GM12878 (cell line): ENCODE measurements around the gene ACTN3. TPM values are rescaled to one million over a fixed set of nuclear protein-coding genes. Genes with fewer than 3 reads are reported as not detected.

Experiments
- ATAC-seq: fragments of 200-7000 bp; cut with Tn5 transposase; 3 replicates; pipeline ENCODE4 v1.9.1; 2020; ENCODE audit warnings: mild to moderate bottlenecking, moderate library complexity
- BruUV-seq: library from RNA; stranded (reverse); fragments of 400-500 nt; replicated peaks from 2 replicates; lab custom pipeline; 2021; lab: Mats Ljungman, UMichigan
- CTCF ChIA-PET: fragments of 300-600 bp; sonication (Branson Sonifier 250); formaldehyde crosslinking; extraction: SDS; loops from one replicate; lab custom pipeline; 2021; ENCODE audit warnings: inconsistent platforms; lab: Yijun Ruan, JAX
- POLR2A ChIA-PET: fragments of 350-600 bp; formaldehyde crosslinking; extraction: SDS; loops from one replicate; lab custom pipeline; 2021; ENCODE audit warnings: inconsistent platforms; lab: Charles Lee
- RAD21 ChIA-PET: fragments of 300-600 bp; sonication (Branson Sonifier 250); formaldehyde crosslinking; loops from one replicate; lab custom pipeline; 2023; ENCODE audit warnings: antibody characterized with exemption; ENCODE audit not compliant: unreplicated experiment; lab: Charles Lee
- SMC1A ChIA-PET: fragments of 300-600 bp; sonication (Branson Sonifier 250); formaldehyde crosslinking; loops from one replicate; lab custom pipeline; 2023; ENCODE audit not compliant: unreplicated experiment, uncharacterized antibody; lab: Charles Lee
- DNase-seq: peaks from one replicate; pipeline ENCODE4 v3.0.0-alpha.2; 2011; ENCODE audit warnings: low read depth, low spot score
- FAIRE-seq: peaks from 3 replicates; lab custom pipeline; 2011; peaks lifted over from hg19 to GRCh38; lab: Jason Lieb, UNC
- H2AFZ ChIP-seq: 2 replicates; pipeline ENCODE4 v1.6.0; 2011; ENCODE audit warnings: low read depth, low read length, control low read depth; ENCODE audit not compliant: control insufficient read depth
- H3K27ac ChIP-seq: 2 replicates; pipeline ENCODE4 v1.5.1; 2011; ENCODE audit warnings: control low read depth; ENCODE audit not compliant: control insufficient read depth, insufficient read depth
- H3K27me3 ChIP-seq, 2 experiments: replicated peaks in 1 of 2; 2 replicates each; pipeline versions ENCODE4 v1.6.0 to v1.6.1; 2011; ENCODE audit warnings: low read length in 1 of 2; ENCODE audit not compliant: control insufficient read depth in 2 of 2, insufficient read depth in 2 of 2
- H3K36me3 ChIP-seq, 2 experiments: 2 replicates each; pipeline ENCODE4 v1.5.1; 2011; ENCODE audit warnings: low read length in 1 of 2; ENCODE audit not compliant: control insufficient read depth in 2 of 2, insufficient read depth in 2 of 2
- H3K4me1 ChIP-seq: 2 replicates; pipeline ENCODE4 v1.6.1; 2011; ENCODE audit warnings: mild to moderate bottlenecking, low read length, moderate library complexity, mixed read lengths; ENCODE audit not compliant: control insufficient read depth, insufficient read depth
- H3K4me2 ChIP-seq: 2 replicates; pipeline ENCODE4 v1.6.0; 2011; ENCODE audit warnings: control low read depth; ENCODE audit not compliant: control insufficient read depth, insufficient read depth
- H3K4me3 ChIP-seq: fragments of 200-600 bp; sonication (generic); 2 replicates; pipeline ENCODE4 v1.5.1; 2016
- H3K79me2 ChIP-seq: 2 replicates; pipeline ENCODE4 v1.6.0; 2011; ENCODE audit warnings: low read length; ENCODE audit not compliant: control insufficient read depth, insufficient read depth
- H3K9ac ChIP-seq: 2 replicates; pipeline ENCODE4 v1.8.0; 2011; ENCODE audit warnings: low read length, control low read depth, mixed read lengths; ENCODE audit not compliant: control insufficient read depth, insufficient read depth
- H3K9me3 ChIP-seq: replicated peaks from 3 replicates; pipeline ENCODE4 v1.5.1; 2011; ENCODE audit warnings: mild to moderate bottlenecking, low read length; ENCODE audit not compliant: control insufficient read depth, insufficient read depth
- H4K20me1 ChIP-seq: 2 replicates; pipeline ENCODE4 v1.6.0; 2011; ENCODE audit not compliant: control insufficient read depth, insufficient read depth
- BACH1 ChIP-seq: fragments of 450-650 bp; IDR thresholded peaks from 2 replicates; pipeline ENCODE4 v1.6.1; 2017; ENCODE audit warnings: mild to moderate bottlenecking, borderline replicate concordance
- CBX5 ChIP-seq: sonication (generic); IDR thresholded peaks from 2 replicates; pipeline ENCODE4 v1.6.1; 2016; ENCODE audit warnings: low read depth, moderate library complexity, mild to moderate bottlenecking, inconsistent platforms
- EED ChIP-seq: sonication (generic); IDR thresholded peaks from 2 replicates; pipeline ENCODE4 v1.6.1; 2016; ENCODE audit warnings: antibody characterized with exemption, low read depth
- EZH2 ChIP-seq: IDR thresholded peaks from 2 replicates; pipeline ENCODE4 v1.6.1; 2012; ENCODE audit warnings: low read depth, mild to moderate bottlenecking, control low read depth, inconsistent platforms, low read length, borderline replicate concordance; ENCODE audit not compliant: control insufficient read depth
- HDAC6 ChIP-seq: fragments of 200-600 bp; sonication (generic); IDR thresholded peaks from one replicate; pipeline ENCODE4 v1.8.0; 2017; ENCODE audit warnings: antibody characterized with exemption; ENCODE audit not compliant: unreplicated experiment
- JUNB ChIP-seq: IDR thresholded peaks from 2 replicates; pipeline ENCODE4 v1.6.1; 2016; ENCODE audit warnings: antibody characterized with exemption, mild to moderate bottlenecking
- JUND ChIP-seq: IDR thresholded peaks from 2 replicates; pipeline ENCODE4 v1.6.1; 2012; ENCODE audit warnings: low read depth, mild to moderate bottlenecking, low read length, improper control_type of control experiment, moderate library complexity
- NFYA ChIP-seq: IDR thresholded peaks from 2 replicates; pipeline ENCODE4 v1.6.1; 2011; ENCODE audit warnings: low read depth, mild to moderate bottlenecking, low read length, improper control_type of control experiment, borderline replicate concordance
- POLR2A ChIP-seq: IDR thresholded peaks from 2 replicates; pipeline ENCODE4 v1.6.1; 2011; ENCODE audit warnings: low read depth, mild to moderate bottlenecking, low read length
- RBBP5 ChIP-seq: fragments of 200-600 bp; sonication (generic); conservative IDR thresholded peaks from 2 replicates; pipeline ENCODE4 v1.6.1; 2016
- ZBTB33 ChIP-seq: fragments of 450-650 bp; IDR thresholded peaks from 2 replicates; pipeline ENCODE4 v1.6.1; 2017; ENCODE audit warnings: mild to moderate bottlenecking
- ZNF384 ChIP-seq: IDR thresholded peaks from 2 replicates; pipeline ENCODE4 v1.6.1; 2012; ENCODE audit warnings: low read depth, mild to moderate bottlenecking, low read length, improper control_type of control experiment, borderline replicate concordance
- ZNF592 ChIP-seq: fragments of 450-650 bp; IDR thresholded peaks from 2 replicates; pipeline ENCODE4 v1.6.1; 2017; ENCODE audit warnings: mild to moderate bottlenecking, moderate library complexity
- ZSCAN29 ChIP-seq: fragments of 450-650 bp; IDR thresholded peaks from 2 replicates; pipeline ENCODE4 v1.6.1; 2017; ENCODE audit warnings: mild to moderate bottlenecking, moderate library complexity
- WGBS: methylation state at CpG from one replicate; pipeline ENCODE4 v1.1.6; 2016; ENCODE audit warnings: low lambda C conversion rate; ENCODE audit not compliant: insufficient replicate concordance, insufficient coverage; ENCODE audit errors: missing lambda C conversion rate; 5-methylcytosine and 5-hydroxymethylcytosine counted together
- in situ Hi-C: fragments of 300-500 bp; cut with MboI; formaldehyde crosslinking; loops from 9 replicates; pipeline ENCODE4 v1.14.3; 2018; ENCODE audit warnings: mixed read lengths
- intact Hi-C: fragments of 100-400 bp; cut with micrococcal nuclease; formaldehyde crosslinking; loops from one replicate; pipeline ENCODE4 v1.14.2; 2022; ENCODE audit not compliant: unreplicated experiment
- polyA plus RNA-seq, 11 experiments: library from polyadenylated mRNA; depleted of rRNA in 4 of 11; unstranded in 6 of 11; stranded (reverse) in 5 of 11; fragments of >200 nt; fragmentation: Nextera tagmentation in 4 of 11; fragmentation: Illumina TruSeq in 1 of 11; extraction: Ambion mirVana in 4 of 11; extraction: Trizol in 1 of 11; gene quantifications; 1 replicate in 1 of 11; 2 replicates in 10 of 11; pipeline versions ENCODE4 v1.2.1 to v1.2.3, GENCODE V29; 2011 to 2016; ENCODE audit warnings: inconsistent platforms in 2 of 11, missing spikeins in 2 of 11, low read depth in 1 of 11
- total RNA-seq, 4 experiments: library from RNA; depleted of rRNA in 3 of 4; stranded (reverse); fragments of >200 nt in 3 of 4; fragmentation: Illumina TruSeq in 1 of 4; extraction: Trizol in 1 of 4; gene quantifications; 2 replicates each; pipeline versions ENCODE4 v1.2.1 to v1.2.3, GENCODE V29; 2013 to 2021

The ACTN3 gene
- total and polyA plus RNA-seq, 10 of the 15 experiments (the other 5 are each of a cell fraction or from before 2014, with no cell fraction given), result 0.06 to 0.67 (median 0.17) TPM; not detected in 3

GRCh38 chr11:66564538-66564937 is 17.8 kb downstream of the ACTN3 start:
- no peak overlapping the region for H3K9ac ChIP-seq

More at GRCh38 chr11:66564538-66564937, 17.8 kb downstream of the ACTN3 start:
- intact Hi-C loops, result no loop called here
- H3K4me3 ChIP-seq, result no peak overlapping the region
- in situ Hi-C loops, result no loop called here
- ChIA-PET RAD21 (no interaction called here), SMC1A (no interaction called here), POLR2A (no interaction called here), CTCF (no interaction called here)
- H3K27me3 ChIP-seq, result peaks cover 0 to 6% of the 10 kb centered on the region in 2 experiments; a peak in 3 of 4 replicates
- H3K9me3 ChIP-seq, result no peaks in the 10 kb centered on the region
- DNase-seq, result no peak
- TF ChIP-seq ZNF384, result no peak
- TF ChIP-seq BACH1, result no peak
- no peak for TF ChIP-seq JUND
- TF ChIP-seq RBBP5, result no peak
- TF ChIP-seq JUNB, result no peak
- TF ChIP-seq NFYA, result no peak
- TF ChIP-seq HDAC6, result no peak
- no peak for TF ChIP-seq ZSCAN29
- no peak for TF ChIP-seq EZH2
- TF ChIP-seq POLR2A, result no peak
- TF ChIP-seq CBX5, result no peak
- no peak for TF ChIP-seq EED
- TF ChIP-seq ZBTB33, result no peak
- TF ChIP-seq ZNF592, result no peak
- FAIRE-seq, result no peak
- H3K4me1 ChIP-seq, result no peaks in the 10 kb centered on the region
- H3K36me3 ChIP-seq, result no peaks in the 10 kb centered on the region
- no peak for ATAC-seq
- no TSS peak for BruUV-seq
- H4K20me1 ChIP-seq, result no peaks in the 10 kb centered on the region
- 52% methylated on average over 14 of the region's 14 CpGs for WGBS
- no peak overlapping the region for H2AFZ ChIP-seq
- no peak overlapping the region for H3K4me2 ChIP-seq
- no peak overlapping the region for H3K27ac ChIP-seq
- H3K79me2 ChIP-seq, result no peaks in the 10 kb centered on the region
